Skeletal muscle satellite cell (primary cell): Measurements from ENCODE around the gene SUN1.
"Not testable (repeated sequence)": the region's sequence is repeated elsewhere in the genome, so short reads cannot be mapped to it uniquely, and the experiment has no call there.

Experiments
- H3K27me3 ChIP-seq: 2 replicates; pipeline ENCODE4 v1.7.0; 2013; ENCODE audit warnings: low read length; ENCODE audit not compliant: control insufficient read depth, insufficient read depth
- H3K36me3 ChIP-seq: 2 replicates; pipeline ENCODE4 v1.7.0; 2013; ENCODE audit warnings: mild to moderate bottlenecking, control low read depth, low read length; ENCODE audit not compliant: insufficient read depth
- H3K4me1 ChIP-seq: 2 replicates; pipeline ENCODE4 v1.7.0; 2013; ENCODE audit warnings: low read length; ENCODE audit not compliant: control insufficient read depth, insufficient read depth
- H3K4me2 ChIP-seq: 2 replicates; pipeline ENCODE4 v1.7.0; 2013; ENCODE audit warnings: mild to moderate bottlenecking, low read length
- H3K4me3 ChIP-seq: 2 replicates; pipeline ENCODE4 v1.7.0; 2013; ENCODE audit warnings: low read length
- H3K9ac ChIP-seq: 2 replicates; pipeline ENCODE4 v1.7.0; 2013; ENCODE audit warnings: mild to moderate bottlenecking, low read depth, low read length, moderate library complexity
- H3K9me3 ChIP-seq: replicated peaks from 2 replicates; pipeline ENCODE4 v1.7.0; 2013; ENCODE audit warnings: mild to moderate bottlenecking, control low read depth, low read length

Gene SUN1

DNA sequence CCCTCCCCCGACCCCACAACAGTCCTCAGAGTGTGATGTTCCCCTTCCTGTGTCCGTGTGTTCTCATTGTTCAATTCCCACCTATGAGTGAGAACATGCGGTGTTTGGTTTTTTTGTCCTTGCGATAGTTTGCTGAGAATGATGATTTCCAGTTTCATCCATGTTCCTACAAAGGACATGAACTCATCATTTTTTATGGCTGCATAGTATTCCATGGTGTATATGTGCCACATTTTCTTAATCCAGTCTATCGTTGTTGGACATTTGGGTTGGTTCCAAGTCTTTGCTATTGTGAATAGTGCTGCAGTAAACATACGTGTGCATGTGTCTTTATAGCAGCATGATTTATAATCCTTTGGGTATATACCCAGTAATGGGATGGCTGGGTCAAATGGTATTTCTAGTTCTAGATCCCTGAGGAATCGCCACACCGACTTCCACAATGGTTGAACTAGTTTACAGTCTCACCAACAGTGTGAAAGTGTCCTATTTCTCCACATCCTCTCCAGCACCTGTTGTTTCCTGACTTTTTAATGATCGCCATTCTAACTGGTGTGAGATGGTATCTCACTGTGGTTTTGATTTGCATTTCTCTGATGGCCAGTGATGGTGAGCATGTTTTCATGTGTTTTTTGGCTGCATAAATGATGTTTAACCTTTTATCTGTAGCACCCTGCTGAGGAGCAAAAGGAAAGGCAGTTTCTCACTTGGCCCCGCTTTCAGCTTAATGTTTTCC, 35.7 kb upstream of the SUN1 start:
- H3K27me3 ChIP-seq, H3K4me2 ChIP-seq, H3K9ac ChIP-seq, H3K4me1 ChIP-seq, H3K36me3 ChIP-seq, H3K9me3 ChIP-seq, H3K4me3 ChIP-seq: not testable (repeated sequence)

DNA sequence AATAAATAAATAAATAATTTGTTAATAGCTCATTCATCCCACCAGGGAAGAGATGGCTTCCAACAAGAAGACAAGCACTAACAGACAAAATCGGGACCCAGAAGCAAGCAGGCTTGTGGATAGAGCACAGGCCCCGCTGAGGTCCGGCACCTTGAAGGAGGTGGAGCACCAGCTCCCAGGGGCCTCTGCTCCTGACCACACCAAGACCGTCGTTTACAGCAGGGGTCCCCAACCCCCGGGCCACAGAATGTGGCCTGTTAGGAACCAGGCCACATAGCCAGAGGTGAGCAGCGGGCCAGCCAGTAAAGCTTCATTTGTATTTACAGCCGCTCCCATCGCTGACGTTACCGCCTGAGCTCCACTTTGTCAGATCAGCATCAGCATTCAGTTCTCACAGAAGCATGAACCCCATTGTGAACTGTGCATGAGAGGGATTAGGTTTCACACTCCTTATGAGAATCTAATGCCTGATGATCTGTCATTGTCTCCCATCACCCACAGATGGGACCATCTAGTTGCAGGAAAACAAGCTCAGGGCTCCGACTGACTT, 33.3 kb upstream of the SUN1 start:
- Histone ChIP-seq H3K9ac (no peak overlapping the region), H3K36me3 (no peaks in the 10 kb centered on the region), H3K4me2 (no peak overlapping the region), H3K4me3 (no peak overlapping the region), H3K4me1 (peaks cover 4% of the 10 kb centered on the region), H3K27me3 (no peaks in the 10 kb centered on the region), H3K9me3 (no peaks in the 10 kb centered on the region)

DNA sequence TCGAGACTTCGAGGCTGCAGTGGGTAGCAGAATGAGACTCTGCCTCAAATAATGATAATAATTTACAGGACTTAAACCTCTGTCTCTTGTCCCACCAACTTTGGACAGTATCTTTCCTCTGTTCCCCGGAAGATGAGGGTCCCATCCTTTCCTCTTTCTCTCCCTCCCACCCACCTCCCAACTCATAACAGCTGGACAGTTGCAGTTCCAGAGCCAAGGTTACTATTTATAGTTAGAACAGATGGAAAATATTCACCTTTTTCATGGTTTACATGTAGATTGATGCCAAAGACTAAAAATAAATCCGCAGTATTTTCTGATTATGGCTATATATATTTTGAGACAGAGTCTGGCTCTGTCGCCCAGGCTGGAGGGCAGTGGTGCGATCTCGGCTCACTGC, 31.6 kb upstream of the SUN1 start:
- H3K36me3 ChIP-seq, result no peaks in the 10 kb centered on the region
- H3K9ac ChIP-seq, result no peak overlapping the region
- no peaks in the 10 kb centered on the region for H3K27me3 ChIP-seq
- peaks cover 4% of the 10 kb centered on the region for H3K4me1 ChIP-seq
- H3K4me3 ChIP-seq, result no peak overlapping the region
- no peaks in the 10 kb centered on the region for H3K9me3 ChIP-seq
- no peak overlapping the region for H3K4me2 ChIP-seq

DNA sequence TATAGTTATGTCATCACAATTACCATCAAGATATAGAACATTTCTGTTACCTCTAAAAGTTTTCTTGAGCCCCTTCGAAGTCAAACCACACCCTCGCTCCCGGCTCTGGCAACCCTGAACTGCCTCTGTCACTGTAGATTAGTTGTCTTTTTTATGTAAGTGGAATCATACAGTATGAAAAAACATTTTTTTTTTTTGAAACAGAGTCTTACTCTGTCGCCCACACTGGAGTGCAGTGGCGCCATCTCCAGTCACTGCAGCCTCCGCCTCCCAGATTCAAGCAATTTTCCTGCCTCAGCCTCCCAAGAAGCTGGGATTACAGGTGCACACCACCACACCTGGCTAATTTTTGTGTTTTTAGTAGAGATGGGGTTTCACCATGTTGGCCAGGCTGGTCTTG, 30.9 kb upstream of the SUN1 start:
- not testable (repeated sequence) for H3K4me2 ChIP-seq, H3K9ac ChIP-seq, H3K27me3 ChIP-seq, H3K4me1 ChIP-seq, H3K9me3 ChIP-seq, H3K36me3 ChIP-seq, H3K4me3 ChIP-seq

DNA sequence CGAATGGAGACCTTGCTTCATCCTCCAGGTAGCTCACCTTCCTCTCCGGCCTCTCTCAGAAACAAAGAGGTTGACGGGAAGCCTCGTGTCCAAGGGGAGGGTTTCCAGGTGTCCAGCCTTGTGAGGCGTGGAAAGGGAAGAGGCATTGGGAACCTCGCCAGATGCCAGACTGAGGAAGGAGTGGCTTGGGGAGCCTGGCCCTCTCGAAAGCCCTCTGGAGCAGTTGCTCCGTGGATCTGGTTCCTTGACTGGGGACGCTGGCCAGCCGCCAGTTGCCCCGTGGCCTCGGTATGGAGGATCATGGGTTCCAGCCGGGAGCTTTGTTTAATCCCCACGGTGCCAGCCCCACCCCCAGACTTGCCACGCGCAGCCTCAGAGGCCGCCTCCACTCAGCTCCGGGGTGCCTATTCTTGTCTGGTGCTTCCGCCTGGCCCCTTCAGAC, 30.3 kb upstream of the SUN1 start:
- H3K27me3 ChIP-seq, result no peaks in the 10 kb centered on the region
- peak overlapping the region; percentile 68 for H3K4me2 ChIP-seq
- no peak overlapping the region for H3K4me3 ChIP-seq
- H3K9ac ChIP-seq, result no peak overlapping the region
- H3K9me3 ChIP-seq, result no peaks in the 10 kb centered on the region
- H3K36me3 ChIP-seq, result no peaks in the 10 kb centered on the region
- peaks cover 4% of the 10 kb centered on the region for H3K4me1 ChIP-seq

DNA sequence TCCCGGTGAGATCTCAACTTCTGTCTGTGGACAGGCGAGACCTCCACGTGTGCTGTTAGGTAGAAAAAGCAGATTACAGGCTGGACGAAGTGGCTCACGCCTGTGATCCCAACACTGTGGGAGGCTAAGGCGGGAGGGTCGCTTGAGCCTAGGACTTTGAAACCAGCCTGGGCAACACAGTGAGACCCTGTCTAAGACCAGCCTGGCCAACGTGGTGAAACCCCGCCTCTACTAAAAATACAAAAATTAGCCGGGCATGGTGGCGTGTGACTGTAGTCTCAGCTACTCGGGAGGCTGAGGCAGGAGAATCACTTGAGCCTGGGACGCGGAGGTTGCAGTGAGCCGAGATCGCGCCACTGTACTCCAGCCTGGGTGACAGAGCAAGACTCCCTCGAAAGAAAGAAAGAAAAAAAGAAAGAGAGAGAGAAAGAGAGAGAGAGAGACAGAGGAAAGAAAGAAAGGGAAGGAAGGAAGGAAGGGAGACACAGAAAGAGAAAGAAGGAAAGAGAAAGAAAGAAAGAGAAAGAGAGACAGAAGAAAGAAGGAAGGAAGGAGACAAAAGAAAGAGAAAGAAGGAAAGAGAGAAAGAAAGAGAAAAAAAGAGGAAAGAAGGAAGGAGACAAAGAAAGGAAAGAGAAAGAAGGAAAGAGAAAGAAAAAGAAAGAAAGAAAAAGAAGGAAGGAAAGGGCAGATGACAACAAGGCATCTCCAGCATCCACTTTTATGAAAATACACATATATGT, 29.6 kb upstream of the SUN1 start:
- Histone ChIP-seq H3K4me3 (no peak overlapping the region), H3K36me3 (no peaks in the 10 kb centered on the region), H3K4me1 (peaks cover 4% of the 10 kb centered on the region), H3K4me2 (no peak overlapping the region), H3K9me3 (no peaks in the 10 kb centered on the region), H3K9ac (no peak overlapping the region), H3K27me3 (no peaks in the 10 kb centered on the region)

DNA sequence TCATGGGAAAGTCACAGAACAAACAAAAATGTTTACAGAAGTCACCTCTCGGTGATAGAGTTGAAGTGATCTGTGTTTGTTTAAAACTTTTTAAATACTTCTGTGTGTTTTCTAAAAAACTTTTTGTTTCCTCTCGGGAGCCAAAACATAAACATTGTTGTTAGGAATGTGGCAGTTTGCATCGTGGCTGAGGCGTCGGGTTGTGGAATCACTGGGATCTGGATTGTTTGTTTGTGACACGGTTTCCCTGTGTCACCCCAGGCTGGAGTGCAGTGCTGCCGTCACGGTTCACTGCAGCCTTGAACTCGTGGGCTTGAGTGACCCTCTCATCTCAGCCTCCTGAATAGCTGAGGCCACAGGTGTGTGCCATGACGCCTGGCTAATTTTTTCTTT, 29.0 kb upstream of the SUN1 start:
- peaks cover 4% of the 10 kb centered on the region for H3K4me1 ChIP-seq
- no peak overlapping the region for H3K9ac ChIP-seq
- H3K9me3 ChIP-seq, result no peaks in the 10 kb centered on the region
- H3K4me3 ChIP-seq, result no peak overlapping the region
- no peaks in the 10 kb centered on the region for H3K36me3 ChIP-seq
- no peaks in the 10 kb centered on the region for H3K27me3 ChIP-seq
- no peak overlapping the region for H3K4me2 ChIP-seq

DNA sequence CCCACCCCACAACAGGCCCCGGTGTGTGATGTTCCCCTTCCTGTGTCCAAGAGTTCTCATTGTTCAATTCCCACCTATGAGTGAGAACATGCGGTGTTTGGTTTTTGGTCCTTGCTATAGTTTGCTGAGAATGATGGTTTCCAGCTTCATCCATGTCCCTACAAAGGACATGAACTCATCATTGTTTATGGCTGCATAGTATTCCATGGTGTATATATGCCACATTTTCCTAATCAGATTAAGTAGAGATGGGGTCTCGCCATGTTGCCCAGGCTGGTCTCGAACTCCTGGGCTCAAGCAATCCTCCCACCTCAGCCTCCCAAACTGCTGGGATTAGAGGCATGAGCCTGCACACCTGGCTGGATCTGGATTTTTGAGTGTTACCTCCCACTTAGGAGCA, 28.5 kb upstream of the SUN1 start:
- not testable (repeated sequence) for H3K4me1 ChIP-seq, H3K4me2 ChIP-seq, H3K36me3 ChIP-seq, H3K4me3 ChIP-seq, H3K9me3 ChIP-seq, H3K27me3 ChIP-seq, H3K9ac ChIP-seq

DNA sequence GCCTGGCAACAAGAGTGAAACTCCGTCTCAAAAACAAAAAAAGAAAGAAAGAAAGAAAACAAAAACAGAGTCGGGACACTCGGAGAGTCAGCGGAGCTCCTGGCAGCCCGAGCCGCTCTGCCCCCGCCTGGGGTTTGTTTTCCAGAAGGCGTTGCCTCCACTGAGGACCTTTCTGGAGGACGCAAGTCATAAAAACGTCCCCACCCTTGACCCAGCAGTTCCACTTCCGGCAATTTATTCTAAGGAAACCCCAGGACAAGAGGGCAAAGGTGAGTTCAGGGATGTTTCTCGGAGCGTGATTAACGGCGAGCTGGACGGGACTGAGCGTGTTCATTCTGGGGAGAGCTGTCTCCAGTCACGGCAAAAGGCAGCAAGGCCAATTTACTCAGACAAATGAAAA, 27.0 kb upstream of the SUN1 start:
- no peaks in the 10 kb centered on the region for H3K36me3 ChIP-seq
- no peak overlapping the region for H3K4me2 ChIP-seq
- H3K27me3 ChIP-seq, result no peaks in the 10 kb centered on the region
- no peak overlapping the region for H3K4me3 ChIP-seq
- peaks cover 4% of the 10 kb centered on the region for H3K4me1 ChIP-seq
- H3K9me3 ChIP-seq, result no peaks in the 10 kb centered on the region
- no peak overlapping the region for H3K9ac ChIP-seq

DNA sequence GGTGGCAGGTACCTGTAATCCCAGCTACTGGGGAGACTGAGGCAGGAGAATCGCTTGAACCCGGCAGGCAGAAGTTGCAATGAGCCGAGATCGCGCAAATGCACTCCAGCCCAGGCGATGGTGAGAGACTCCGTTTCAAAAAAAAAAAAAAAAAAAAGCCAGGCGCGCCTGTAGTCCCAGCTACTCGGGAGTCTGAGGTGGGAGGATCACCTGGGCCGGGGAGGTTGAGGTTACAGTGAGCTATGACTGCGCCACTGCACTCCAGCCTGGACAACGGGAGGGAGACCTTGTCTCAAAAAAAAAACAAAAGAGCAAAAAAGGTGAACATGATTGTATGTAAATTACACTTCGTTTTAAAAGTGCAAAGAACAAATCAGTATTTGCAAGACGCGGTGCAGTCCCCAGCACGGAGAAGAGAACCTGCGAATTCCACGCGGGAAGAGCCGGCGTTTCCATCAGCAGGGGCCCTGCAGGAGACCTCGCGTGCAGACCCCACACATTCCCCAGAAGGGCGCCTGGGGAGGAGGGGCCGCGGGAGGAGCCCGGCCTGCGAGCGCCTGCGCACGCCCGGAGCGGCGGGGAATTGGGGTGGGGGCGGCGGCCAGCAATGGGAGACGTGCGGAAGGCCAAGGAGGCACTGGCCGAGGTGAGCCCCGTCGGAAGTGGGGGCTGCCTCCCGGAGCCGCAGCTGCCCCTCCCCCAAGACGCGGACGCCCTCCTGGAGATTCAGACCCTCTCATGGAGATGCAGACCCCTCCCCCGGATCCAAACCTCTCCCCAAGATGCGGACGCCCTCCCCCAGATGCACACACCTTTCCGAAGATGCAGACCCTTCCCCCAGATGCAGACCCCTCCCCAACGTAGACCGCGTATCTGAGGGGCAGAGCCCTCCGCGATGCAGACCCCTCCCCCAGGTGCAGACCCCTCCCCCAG, 16.7 kb upstream of the SUN1 start:
- Histone ChIP-seq H3K4me1 (peaks cover 24% of the 10 kb centered on the region), H3K9ac (no peak overlapping the region), H3K27me3 (no peaks in the 10 kb centered on the region), H3K4me2 (peak overlapping the region; percentile 80), H3K36me3 (no peaks in the 10 kb centered on the region), H3K4me3 (peak overlapping the region; percentile 63), H3K9me3 (no peaks in the 10 kb centered on the region)

DNA sequence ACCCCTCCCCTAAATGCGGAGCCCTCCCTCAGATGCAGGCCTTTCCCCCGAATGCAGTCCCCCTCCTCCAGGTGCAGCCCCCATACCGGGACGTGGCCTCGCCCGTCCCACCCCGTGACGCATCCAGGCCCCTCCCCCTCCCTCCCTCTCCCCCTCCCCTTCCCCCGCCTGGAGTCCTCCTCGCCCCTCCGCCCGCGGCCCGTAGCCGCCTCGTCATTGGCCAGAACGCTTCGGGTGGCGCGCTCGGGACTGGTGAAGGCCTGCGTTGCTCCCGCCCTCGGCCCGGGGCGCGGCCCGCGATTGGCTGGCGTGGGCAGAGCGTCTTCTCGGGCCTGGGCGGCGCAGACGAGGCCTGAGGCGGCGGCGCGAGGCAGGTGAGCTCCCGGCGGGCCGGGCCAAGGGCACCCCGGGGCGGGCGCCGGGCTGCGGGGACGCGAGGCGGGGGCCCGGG, 16.0 kb upstream of the SUN1 start:
- H3K4me1 ChIP-seq, result peaks cover 28% of the 10 kb centered on the region
- peaks cover 2% of the 10 kb centered on the region for H3K36me3 ChIP-seq
- peak overlapping the region; percentile 92 for H3K9ac ChIP-seq
- H3K4me2 ChIP-seq, result peak overlapping the region; percentile 80
- H3K4me3 ChIP-seq, result peak overlapping the region; percentile 90
- H3K9me3 ChIP-seq, result no peaks in the 10 kb centered on the region
- H3K27me3 ChIP-seq, result no peaks in the 10 kb centered on the region
